A549 (cell line): ENCODE measurements around the gene HOXA2. TPM values are rescaled to one million over a fixed set of nuclear protein-coding genes. Genes with fewer than 3 reads are reported as not detected.

ENCODE experiments used
- ATAC-seq, 2 experiments: fragments of 200-7000 bp in 1 of 2; fragments of >200 bp in 1 of 2; cut with Nextera tagmentation in 1 of 2; cut with Tn5 transposase in 1 of 2; 3 replicates each; pipeline versions ENCODE4 v1.8.0 to v1.9.1; 2018 to 2020; ENCODE audit warnings: mild to moderate bottlenecking in 1 of 2, moderate library complexity in 1 of 2
- CTCF ChIA-PET: fragments of 300-600 bp; sonication (Branson Sonifier 250); formaldehyde crosslinking; extraction: SDS; loops from one replicate; lab custom pipeline; 2021; ENCODE audit warnings: antibody characterized with exemption, inconsistent platforms; lab: Yijun Ruan, JAX
- POLR2A ChIA-PET: fragments of 350-600 bp; formaldehyde crosslinking; extraction: SDS; loops from one replicate; lab custom pipeline; 2021; ENCODE audit warnings: antibody characterized with exemption, inconsistent platforms; lab: Yijun Ruan, JAX
- DNase-seq, 2 experiments: peaks; one replicate each; pipeline versions ENCODE4 v3.0.0 to v3.0.0-alpha.2; 2011 to 2016; ENCODE audit warnings: low read depth in 1 of 2, low spot score in 1 of 2
- FAIRE-seq: peaks from 2 replicates; lab custom pipeline; 2011; peaks lifted over from hg19 to GRCh38; lab: Jason Lieb, UNC
- H3K27ac ChIP-seq, 2 experiments: fragments of >200 bp; sonication (Bioruptor Twin); formaldehyde crosslinking; 3 replicates each; pipeline ENCODE4 v1.5.1; 2016 to 2017
- H3K4me1 ChIP-seq: fragments of >200 bp; sonication (Bioruptor Twin); formaldehyde crosslinking; 3 replicates; pipeline ENCODE4 v1.6.1; 2016
- H3K4me2 ChIP-seq: fragments of >200 bp; sonication (Bioruptor Twin); formaldehyde crosslinking; 3 replicates; pipeline ENCODE4 v1.6.1; 2016
- H3K4me3 ChIP-seq: fragments of >200 bp; sonication (Bioruptor Twin); formaldehyde crosslinking; 3 replicates; pipeline ENCODE4 v1.5.1; 2016
- H3K9me3 ChIP-seq: fragments of >200 bp; sonication (Bioruptor Twin); formaldehyde crosslinking; 3 replicates; pipeline ENCODE4 v1.6.1; 2016
- BHLHE40 ChIP-seq: IDR thresholded peaks from 2 replicates; pipeline ENCODE4 v1.6.1; 2012; ENCODE audit warnings: low read depth, low read length, inconsistent platforms
- CEBPB ChIP-seq, 2 experiments: fragments of >200 bp in 1 of 2; sonication (Bioruptor Twin) in 1 of 2; formaldehyde crosslinking in 1 of 2; IDR thresholded peaks; 2 replicates each; pipeline ENCODE4 v1.6.1; 2012 to 2016
- CHD2 ChIP-seq: fragments of 150-350 bp; IDR thresholded peaks from 2 replicates; pipeline ENCODE4 v1.6.1; 2014; ENCODE audit warnings: low read length; ENCODE audit not compliant: partially characterized antibody
- EHMT2 ChIP-seq: fragments of 200-600 bp; sonication (generic); IDR thresholded peaks from 2 replicates; pipeline ENCODE4 v1.6.1; 2016; ENCODE audit warnings: antibody characterized with exemption, low read depth, mild to moderate bottlenecking, moderate library complexity
- FOSB ChIP-seq: fragments of 250-450 bp; sonication (Bioruptor Pico); IDR thresholded peaks from 2 replicates; pipeline ENCODE4 v1.5.0; 2020; ENCODE audit warnings: mild to moderate bottlenecking, moderate library complexity
- FOSL2 ChIP-seq, 2 experiments: fragments of 450-650 bp in 1 of 2; fragments of >200 bp in 1 of 2; sonication (Bioruptor Twin) in 1 of 2; formaldehyde crosslinking; IDR thresholded peaks; 2 replicates each; pipeline versions ENCODE4 v1.5.0 to v1.6.1; 2016 to 2020; ENCODE audit warnings: mild to moderate bottlenecking in 1 of 2, moderate library complexity in 1 of 2
- FOXS1 ChIP-seq: fragments of 250-450 bp; sonication (Bioruptor Pico); IDR thresholded peaks from 2 replicates; pipeline ENCODE4 v1.5.0; 2020; ENCODE audit warnings: mild to moderate bottlenecking, moderate library complexity
- GATA3 ChIP-seq: IDR thresholded peaks from 2 replicates; pipeline ENCODE4 v1.6.1; 2012; ENCODE audit warnings: borderline replicate concordance
- HDAC2 ChIP-seq: fragments of 200-600 bp; sonication (generic); IDR thresholded peaks from 2 replicates; pipeline ENCODE4 v1.6.1; 2016
- HOXB13 ChIP-seq: fragments of 250-450 bp; sonication (Bioruptor Pico); IDR thresholded peaks from 2 replicates; pipeline ENCODE4 v1.5.0; 2020; ENCODE audit warnings: low read depth, mild to moderate bottlenecking, moderate library complexity
- HOXB5 ChIP-seq: fragments of 250-450 bp; sonication (Bioruptor Pico); IDR thresholded peaks from 2 replicates; pipeline ENCODE4 v1.5.0; 2020; ENCODE audit warnings: mild to moderate bottlenecking, moderate library complexity
- KDM1A ChIP-seq: fragments of 200-600 bp; sonication (generic); IDR thresholded peaks from 2 replicates; pipeline ENCODE4 v1.6.1; 2016; ENCODE audit warnings: low read depth, mild to moderate bottlenecking
- MYC ChIP-seq: IDR thresholded peaks from 2 replicates; pipeline ENCODE4 v1.6.1; 2012; ENCODE audit warnings: mild to moderate bottlenecking, inconsistent platforms, low read length, improper control_type of control experiment, borderline replicate concordance
- NPAS2 ChIP-seq: fragments of 250-450 bp; sonication (Bioruptor Pico); IDR thresholded peaks from 2 replicates; pipeline ENCODE4 v1.8.0; 2022; ENCODE audit warnings: mild to moderate bottlenecking, moderate library complexity, borderline replicate concordance
- PHF8 ChIP-seq: fragments of 200-600 bp; sonication (generic); IDR thresholded peaks from 2 replicates; pipeline ENCODE4 v1.6.1; 2016; ENCODE audit warnings: low read depth, mild to moderate bottlenecking, antibody characterized with exemption, moderate library complexity, borderline replicate concordance
- RARB ChIP-seq: fragments of 250-450 bp; sonication (Bioruptor Pico); IDR thresholded peaks from 2 replicates; pipeline ENCODE4 v1.8.0; 2021; ENCODE audit warnings: mild to moderate bottlenecking, moderate library complexity
- RFX5 ChIP-seq: fragments of 450-650 bp; IDR thresholded peaks from 2 replicates; pipeline ENCODE4 v1.7.1; 2014; ENCODE audit warnings: antibody characterized with exemption, mild to moderate bottlenecking, moderate library complexity
- RNF2 ChIP-seq: fragments of 200-600 bp; sonication (generic); IDR thresholded peaks from 2 replicates; pipeline ENCODE4 v1.6.1; 2016; ENCODE audit warnings: low read depth, mild to moderate bottlenecking, antibody characterized with exemption, moderate library complexity, borderline replicate concordance
- SMC3 ChIP-seq: fragments of >200 bp; sonication (Bioruptor Twin); formaldehyde crosslinking; IDR thresholded peaks from 3 replicates; pipeline ENCODE4 v1.6.1; 2018; ENCODE audit warnings: inconsistent platforms
- TP53 ChIP-seq: fragments of 250-450 bp; sonication (Bioruptor Pico); IDR thresholded peaks from 2 replicates; pipeline ENCODE4 v1.5.0; 2021; ENCODE audit warnings: mild to moderate bottlenecking, moderate library complexity
- ZFP36 ChIP-seq: fragments of 450-650 bp; IDR thresholded peaks from 2 replicates; pipeline ENCODE4 v1.6.1; 2014; ENCODE audit warnings: borderline replicate concordance; ENCODE audit not compliant: partially characterized antibody
- WGBS: methylation state at CpG from one replicate; pipeline ENCODE4 v1.1.6; 2017; ENCODE audit errors: missing lambda C conversion rate; 5-methylcytosine and 5-hydroxymethylcytosine counted together
- polyA plus RNA-seq, 4 experiments: library from polyadenylated mRNA; depleted of rRNA in 3 of 4; stranded (reverse); fragments of >200 nt; fragmentation: RNase III in 1 of 4; extraction: RNeasy Plus Mini Kit Qiagen cat#74134 plus additional on column Dnase treatment in 1 of 4; gene quantifications; 2 replicates in 3 of 4; 3 replicates in 1 of 4; pipeline ENCODE4 v1.2.3, GENCODE V29; 2011 to 2017
- TF ChIP-seq, protein P1 (sequence below): fragments of 250-450 bp; sonication (Bioruptor Pico); IDR thresholded peaks from 2 replicates; pipeline ENCODE4 v1.5.0; 2021; ENCODE audit warnings: mild to moderate bottlenecking, moderate library complexity, borderline replicate concordance
- TF ChIP-seq, protein P2 (sequence below): fragments of 250-450 bp; sonication (Bioruptor Pico); IDR thresholded peaks from 2 replicates; pipeline ENCODE4 v1.5.0; 2020; ENCODE audit warnings: low read depth, mild to moderate bottlenecking, moderate library complexity
- TF ChIP-seq, protein P3 (sequence below): fragments of >200 bp; sonication (Bioruptor Twin); formaldehyde crosslinking; IDR thresholded peaks from 3 replicates; pipeline ENCODE4 v1.6.1; 2016
- TF ChIP-seq, protein P4 (sequence below): fragments of 150-350 bp; IDR thresholded peaks from 2 replicates; pipeline ENCODE4 v1.6.1; 2014; ENCODE audit warnings: low read depth, mild to moderate bottlenecking, low read length

HOXA2 gene
- polyA plus RNA-seq, 2 of the 4 experiments (the other 2 are of a cell fraction), result 1.3 to 2.1 TPM

DNA sequence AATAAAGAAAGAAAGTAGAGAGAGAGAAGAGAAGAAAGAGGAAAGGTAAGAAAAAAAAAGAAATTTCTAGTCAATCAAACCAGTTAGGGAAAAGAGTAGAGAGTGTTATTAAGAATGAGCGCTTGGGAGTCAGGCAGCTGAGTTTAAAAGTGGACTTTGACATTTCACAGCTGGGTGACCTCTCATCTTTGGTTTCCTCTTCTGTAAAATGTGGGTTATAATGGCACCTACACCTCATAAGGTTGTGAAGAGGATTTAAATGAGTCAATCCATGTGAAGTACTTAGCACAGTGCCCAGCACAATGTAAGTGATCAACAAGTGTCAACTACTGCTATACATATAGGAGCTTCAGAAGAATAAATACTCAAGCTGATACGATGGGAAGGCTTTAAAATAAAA, 18.8 kb downstream of the HOXA2 start:
- ATAC-seq, result no peak
- peaks cover 29% of the 10 kb centered on the region for H3K4me1 ChIP-seq
- CTCF ChIA-PET, result interaction anchor here (0.5 to 2.1 kb wide), 7 partner anchors 9 to 397 kb away, joined by 3 to 5 read pairs (median 4); partner anchors contain the start of gene HOXA5
- no peaks in the 10 kb centered on the region for H3K9me3 ChIP-seq
- no peak for DNase-seq
- POLR2A ChIA-PET, result interaction anchor here (1.4 kb wide), 1 partner anchor 13 kb away, joined by 6 read pairs; the partner anchor contains the start of gene HOXA1
- H3K4me3 ChIP-seq, result no peak overlapping the region
- H3K27ac ChIP-seq, result no peak overlapping the region
- H3K4me2 ChIP-seq, result no peak overlapping the region
- 86% methylated on average over 2 of the region's 2 CpGs for WGBS
- TF ChIP-seq RFX5 (no peak), NPAS2 (CRISPR knock-in tag) (no peak), SMC3 (no peak), FOXS1 (CRISPR knock-in tag) (no peak), HDAC2 (no peak), CEBPB (IDR thresholded peaks at IDR 0.05) (no peak), BHLHE40 (no peak), FOSB (CRISPR knock-in tag) (no peak), FOSL2 (IDR thresholded peaks at IDR 0.05) (no peak), FOSL2 (CRISPR knock-in tag; IDR thresholded peaks at IDR 0.05) (no peak), GATA3 (no peak), RNF2 (no peak), TP53 (no peak), ZFP36 (no peak), EHMT2 (no peak)
- TF ChIP-seq, protein P1, sequence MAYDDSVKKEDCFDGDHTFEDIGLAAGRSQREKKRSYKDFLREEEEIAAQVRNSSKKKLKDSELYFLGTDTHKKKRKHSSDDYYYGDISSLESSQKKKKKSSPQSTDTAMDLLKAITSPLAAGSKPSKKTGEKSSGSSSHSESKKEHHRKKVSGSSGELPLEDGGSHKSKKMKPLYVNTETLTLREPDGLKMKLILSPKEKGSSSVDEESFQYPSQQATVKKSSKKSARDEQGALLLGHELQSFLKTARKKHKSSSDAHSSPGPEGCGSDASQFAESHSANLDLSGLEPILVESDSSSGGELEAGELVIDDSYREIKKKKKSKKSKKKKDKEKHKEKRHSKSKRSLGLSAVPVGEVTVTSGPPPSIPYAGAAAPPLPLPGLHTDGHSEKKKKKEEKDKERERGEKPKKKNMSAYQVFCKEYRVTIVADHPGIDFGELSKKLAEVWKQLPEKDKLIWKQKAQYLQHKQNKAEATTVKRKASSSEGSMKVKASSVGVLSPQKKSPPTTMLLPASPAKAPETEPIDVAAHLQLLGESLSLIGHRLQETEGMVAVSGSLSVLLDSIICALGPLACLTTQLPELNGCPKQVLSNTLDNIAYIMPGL, result no peak
- TF ChIP-seq, protein P2, sequence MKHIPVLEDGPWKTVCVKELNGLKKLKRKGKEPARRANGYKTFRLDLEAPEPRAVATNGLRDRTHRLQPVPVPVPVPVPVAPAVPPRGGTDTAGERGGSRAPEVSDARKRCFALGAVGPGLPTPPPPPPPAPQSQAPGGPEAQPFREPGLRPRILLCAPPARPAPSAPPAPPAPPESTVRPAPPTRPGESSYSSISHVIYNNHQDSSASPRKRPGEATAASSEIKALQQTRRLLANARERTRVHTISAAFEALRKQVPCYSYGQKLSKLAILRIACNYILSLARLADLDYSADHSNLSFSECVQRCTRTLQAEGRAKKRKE (CRISPR knock-in tag), result no peak
- no peak for FAIRE-seq

DNA sequence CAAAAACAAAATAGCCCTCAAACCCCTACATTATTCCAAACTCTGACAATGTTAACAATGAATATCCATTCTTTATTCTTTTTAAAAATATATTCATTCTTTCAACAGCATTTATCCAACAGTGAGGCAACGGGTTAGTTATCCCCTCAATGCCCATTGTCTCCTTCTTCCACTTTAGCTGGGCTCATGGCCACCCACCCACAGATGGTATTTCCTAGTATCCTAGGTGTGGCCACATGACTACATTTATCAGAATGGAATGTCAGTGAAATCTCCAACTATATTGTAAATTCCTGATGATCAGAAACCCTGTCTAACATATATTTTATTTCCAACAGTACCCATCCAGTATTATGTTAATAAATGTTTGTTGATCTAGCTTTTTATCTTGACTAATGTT, 20.3 kb downstream of the HOXA2 start:
- POLR2A ChIA-PET, result no interaction called here

More for the DNA sequence above, 20.3 kb downstream of the HOXA2 start:
- Histone ChIP-seq H3K4me2 (peak overlapping the region; percentile 13; the same call in 1 of the 3 replicates), H3K4me1 (peaks cover 29% of the 10 kb centered on the region), H3K4me3 (no peak overlapping the region), H3K9me3 (no peaks in the 10 kb centered on the region), H3K27ac (no peak overlapping the region)
- ATAC-seq, result peak in 1 of 2 experiments; percentile 46; a peak in 1 of 6 replicates
- DNase-seq, result no peak
- WGBS, result 80% methylated on average over 1 of the region's 1 CpG
- TF ChIP-seq HOXB5 (CRISPR knock-in tag) (no peak), CHD2 (no peak), KDM1A (no peak), PHF8 (no peak), HOXB13 (CRISPR knock-in tag) (no peak), MYC (no peak), EHMT2 (no peak), RARB (CRISPR knock-in tag) (no peak)
- TF ChIP-seq, protein P3, sequence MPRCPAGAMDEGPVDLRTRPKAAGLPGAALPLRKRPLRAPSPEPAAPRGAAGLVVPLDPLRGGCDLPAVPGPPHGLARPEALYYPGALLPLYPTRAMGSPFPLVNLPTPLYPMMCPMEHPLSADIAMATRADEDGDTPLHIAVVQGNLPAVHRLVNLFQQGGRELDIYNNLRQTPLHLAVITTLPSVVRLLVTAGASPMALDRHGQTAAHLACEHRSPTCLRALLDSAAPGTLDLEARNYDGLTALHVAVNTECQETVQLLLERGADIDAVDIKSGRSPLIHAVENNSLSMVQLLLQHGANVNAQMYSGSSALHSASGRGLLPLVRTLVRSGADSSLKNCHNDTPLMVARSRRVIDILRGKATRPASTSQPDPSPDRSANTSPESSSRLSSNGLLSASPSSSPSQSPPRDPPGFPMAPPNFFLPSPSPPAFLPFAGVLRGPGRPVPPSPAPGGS, result no peak
- TF ChIP-seq, protein P4, sequence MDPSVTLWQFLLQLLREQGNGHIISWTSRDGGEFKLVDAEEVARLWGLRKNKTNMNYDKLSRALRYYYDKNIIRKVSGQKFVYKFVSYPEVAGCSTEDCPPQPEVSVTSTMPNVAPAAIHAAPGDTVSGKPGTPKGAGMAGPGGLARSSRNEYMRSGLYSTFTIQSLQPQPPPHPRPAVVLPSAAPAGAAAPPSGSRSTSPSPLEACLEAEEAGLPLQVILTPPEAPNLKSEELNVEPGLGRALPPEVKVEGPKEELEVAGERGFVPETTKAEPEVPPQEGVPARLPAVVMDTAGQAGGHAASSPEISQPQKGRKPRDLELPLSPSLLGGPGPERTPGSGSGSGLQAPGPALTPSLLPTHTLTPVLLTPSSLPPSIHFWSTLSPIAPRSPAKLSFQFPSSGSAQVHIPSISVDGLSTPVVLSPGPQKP, result no peak
- FAIRE-seq, result no peak
- CTCF ChIA-PET, result interaction anchor here (1.1 to 1.5 kb wide), 4 partner anchors 14 to 395 kb away, joined by 3 to 4 read pairs (median 4); partner anchors contain the start of gene HOXA1
